K562 (cell line): Measurements from ENCODE around the gene AGAP4. TPM values are rescaled to one million over a fixed set of nuclear protein-coding genes. Genes with fewer than 3 reads are reported as not detected.

ENCODE experiments used
- polyA plus RNA-seq, 8 experiments: library from polyadenylated mRNA; depleted of rRNA in 4 of 8; stranded (reverse) in 5 of 8; unstranded in 3 of 8; fragments of >200 nt; fragmentation: Nextera tagmentation in 2 of 8; fragmentation: Illumina TruSeq in 1 of 8; extraction: Ambion mirVana in 2 of 8; extraction: Trizol in 1 of 8; gene quantifications; 2 replicates each; pipeline versions ENCODE4 v1.2.1 to v1.2.3, GENCODE V29; 2011 to 2014; ENCODE audit warnings: inconsistent platforms in 1 of 8, missing spikeins in 1 of 8
- small RNA-seq: library from RNA; depleted of rRNA; stranded (forward); fragments of <200 nt; gene quantifications from one replicate; pipeline ENCODE3, GENCODE V24; 2014
- total RNA-seq, 7 experiments: library from RNA; depleted of rRNA in 6 of 7; stranded (reverse); fragments of >200 nt in 6 of 7; fragmentation: Illumina TruSeq in 2 of 7; extraction: Trizol in 2 of 7; gene quantifications; 2 replicates each; pipeline versions ENCODE4 v1.2.1 to v1.2.3, GENCODE V29; 2011 to 2021; ENCODE audit warnings: low replicate concordance in 1 of 7

Gene AGAP4
- total and polyA plus RNA-seq, 9 of the 15 experiments (the other 6 are each of a cell fraction or from before 2014, with no cell fraction given), result 1.5 to 41.6 (median 15.1) TPM

Small RNAs within 50 kb of the gene (small RNA-seq; reads per million reads assigned to genes)
- gene AC012044.1, result not detected
- gene RNA5SP310, result not detected

Other genes with a start within 250 kb of the AGAP4 start
- 0.82 and 1.2 TPM in 2 replicates for gene ZFAND4, start 174.7 kb downstream of the AGAP4 start, total RNA-seq (2014; rRNA removed)
- gene ZFAND4, start 174.7 kb downstream of the AGAP4 start, total RNA-seq (2014; rRNA removed; fragmentation: Illumina TruSeq; extraction: Trizol), result 1.8 and 2.0 TPM in 2 replicates
- gene ZFAND4, start 174.7 kb downstream of the AGAP4 start, total RNA-seq (2015; rRNA removed; fragmentation: Illumina TruSeq; extraction: Trizol), result 2.5 and 3.0 TPM in 2 replicates
- gene ZFAND4, start 174.7 kb downstream of the AGAP4 start, total RNA-seq (2021), result 2.1 and 2.9 TPM in 2 replicates
- gene ZFAND4, start 174.7 kb downstream of the AGAP4 start, polyA plus RNA-seq (2011; rRNA removed), result 0.03 and 0.53 TPM in 2 replicates
- gene ZFAND4, start 174.7 kb downstream of the AGAP4 start, polyA plus RNA-seq (2014; fragmentation: Illumina TruSeq; extraction: Trizol), result 1.3 and 1.5 TPM in 2 replicates
- under 1 TPM; 0.42 to 0.73 TPM for gene ZFAND4, start 174.7 kb downstream of the AGAP4 start, polyA plus RNA-seq (2014; fragmentation: Nextera tagmentation; extraction: Ambion mirVana)
- 0.92 and 2.6 TPM in 2 replicates for gene ZFAND4, start 174.7 kb downstream of the AGAP4 start, polyA plus RNA-seq (2014; rRNA removed)
- 24.1 and 24.8 TPM in 2 replicates for gene WASHC2C, start 120.2 kb downstream of the AGAP4 start, total RNA-seq (2014; rRNA removed)
- 25.1 and 27.8 TPM in 2 replicates for gene WASHC2C, start 120.2 kb downstream of the AGAP4 start, total RNA-seq (2014; rRNA removed; fragmentation: Illumina TruSeq; extraction: Trizol)
- 36.8 and 37.7 TPM in 2 replicates for gene WASHC2C, start 120.2 kb downstream of the AGAP4 start, total RNA-seq (2015; rRNA removed; fragmentation: Illumina TruSeq; extraction: Trizol)
- 25.9 and 28.4 TPM in 2 replicates for gene WASHC2C, start 120.2 kb downstream of the AGAP4 start, total RNA-seq (2021)
- gene WASHC2C, start 120.2 kb downstream of the AGAP4 start, polyA plus RNA-seq (2011; rRNA removed), result 17.5 and 20.9 TPM in 2 replicates
- 24.4 and 28.4 TPM in 2 replicates for gene WASHC2C, start 120.2 kb downstream of the AGAP4 start, polyA plus RNA-seq (2014; fragmentation: Illumina TruSeq; extraction: Trizol)
- 1 to 10 TPM; 3.2 to 5.3 TPM for gene WASHC2C, start 120.2 kb downstream of the AGAP4 start, polyA plus RNA-seq (2014; fragmentation: Nextera tagmentation; extraction: Ambion mirVana)
- 18.3 and 21.6 TPM in 2 replicates for gene WASHC2C, start 120.2 kb downstream of the AGAP4 start, polyA plus RNA-seq (2014; rRNA removed)
- 183 and 192 TPM in 2 replicates for gene TIMM23, start 125.0 kb upstream of the AGAP4 start, total RNA-seq (2014; rRNA removed)
- 150 and 165 TPM in 2 replicates for gene TIMM23, start 125.0 kb upstream of the AGAP4 start, total RNA-seq (2014; rRNA removed; fragmentation: Illumina TruSeq; extraction: Trizol)
- gene TIMM23, start 125.0 kb upstream of the AGAP4 start, total RNA-seq (2015; rRNA removed; fragmentation: Illumina TruSeq; extraction: Trizol), result 147 and 161 TPM in 2 replicates
- gene TIMM23, start 125.0 kb upstream of the AGAP4 start, total RNA-seq (2021), result 148 and 150 TPM in 2 replicates
- gene TIMM23, start 125.0 kb upstream of the AGAP4 start, polyA plus RNA-seq (2011; rRNA removed), result 186 and 280 TPM in 2 replicates
- 214 and 226 TPM in 2 replicates for gene TIMM23, start 125.0 kb upstream of the AGAP4 start, polyA plus RNA-seq (2014; fragmentation: Illumina TruSeq; extraction: Trizol)
- gene TIMM23, start 125.0 kb upstream of the AGAP4 start, polyA plus RNA-seq (2014; fragmentation: Nextera tagmentation; extraction: Ambion mirVana), result 100 to 1,000 TPM; 158 to 214 TPM
- 230 and 238 TPM in 2 replicates for gene TIMM23, start 125.0 kb upstream of the AGAP4 start, polyA plus RNA-seq (2014; rRNA removed)
- 136 and 144 TPM in 2 replicates for gene NCOA4, start 183.1 kb upstream of the AGAP4 start, total RNA-seq (2014; rRNA removed)
- 200 and 222 TPM in 2 replicates for gene NCOA4, start 183.1 kb upstream of the AGAP4 start, total RNA-seq (2014; rRNA removed; fragmentation: Illumina TruSeq; extraction: Trizol)
- 169 and 182 TPM in 2 replicates for gene NCOA4, start 183.1 kb upstream of the AGAP4 start, total RNA-seq (2015; rRNA removed; fragmentation: Illumina TruSeq; extraction: Trizol)
- 136 TPM in 2 replicates for gene NCOA4, start 183.1 kb upstream of the AGAP4 start, total RNA-seq (2021)
- gene NCOA4, start 183.1 kb upstream of the AGAP4 start, polyA plus RNA-seq (2011; rRNA removed), result 237 and 283 TPM in 2 replicates
- 146 and 181 TPM in 2 replicates for gene NCOA4, start 183.1 kb upstream of the AGAP4 start, polyA plus RNA-seq (2014; fragmentation: Illumina TruSeq; extraction: Trizol)
- 100 to 1,000 TPM; 126 to 196 TPM for gene NCOA4, start 183.1 kb upstream of the AGAP4 start, polyA plus RNA-seq (2014; fragmentation: Nextera tagmentation; extraction: Ambion mirVana)
- gene NCOA4, start 183.1 kb upstream of the AGAP4 start, polyA plus RNA-seq (2014; rRNA removed), result 89.8 and 108 TPM in 2 replicates
- gene MSMB, start 198.8 kb upstream of the AGAP4 start, total RNA-seq (2014; rRNA removed), result not detected in 2 replicates
- not detected in 2 replicates for gene MSMB, start 198.8 kb upstream of the AGAP4 start, total RNA-seq (2014; rRNA removed; fragmentation: Illumina TruSeq; extraction: Trizol)
- not detected in 2 replicates for gene MSMB, start 198.8 kb upstream of the AGAP4 start, total RNA-seq (2015; rRNA removed; fragmentation: Illumina TruSeq; extraction: Trizol)
- not detected in 2 replicates for gene MSMB, start 198.8 kb upstream of the AGAP4 start, total RNA-seq (2021)
- not detected in 2 replicates for gene MSMB, start 198.8 kb upstream of the AGAP4 start, polyA plus RNA-seq (2011; rRNA removed)
- not detected in 2 replicates for gene MSMB, start 198.8 kb upstream of the AGAP4 start, polyA plus RNA-seq (2014; fragmentation: Illumina TruSeq; extraction: Trizol)
- gene MSMB, start 198.8 kb upstream of the AGAP4 start, polyA plus RNA-seq (2014; fragmentation: Nextera tagmentation; extraction: Ambion mirVana), result under 1 TPM in 1 of 2 experiments, not detected in 1; 0.21 TPM
- gene MSMB, start 198.8 kb upstream of the AGAP4 start, polyA plus RNA-seq (2014; rRNA removed), result 0.60 TPM in 1 of 2 replicates, not detected in the other